ENCODE data around the gene MB. TPM values are rescaled to one million over a fixed set of nuclear protein-coding genes. Genes with fewer than 3 reads are reported as not detected.

Gene MB
- total and polyA plus RNA-seq, 2 experiments from 2014 or later = not detected

DNA sequence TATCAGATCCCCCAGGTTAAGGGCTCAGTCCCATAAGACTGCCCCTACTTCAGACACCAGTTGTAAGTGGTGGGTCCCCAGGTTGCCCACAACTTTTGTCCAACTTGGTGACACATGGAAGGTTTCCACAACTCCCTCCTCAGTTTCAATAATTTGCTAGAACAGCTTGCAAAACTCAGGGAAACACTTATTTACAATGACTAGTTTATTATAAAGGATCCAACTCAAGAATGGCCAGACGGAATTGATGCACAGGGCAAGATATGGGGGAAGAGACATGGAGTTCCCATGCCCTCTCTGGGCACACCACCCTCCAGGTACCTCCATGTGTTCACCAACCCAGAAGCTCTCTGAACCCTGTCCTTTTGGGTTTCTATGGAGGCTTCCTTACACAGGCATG, 36.7 kb upstream of the MB start:
- DNase-seq (ENCODE audit: low spot score) (no peak), ATAC-seq (no peak)
- Histone ChIP-seq H3K36me3 (ENCODE audit: insufficient read depth) (no peaks in the 10 kb centered on the region), H2AFZ (no peak overlapping the region), H3K9me2 (ENCODE audit: insufficient read depth) (0 out of 2 replicates have a peak, but pooled peaks cover 10% of the 10 kb centered on the region), H3K27me3 (ENCODE audit: insufficient read depth) (no peaks in the 10 kb centered on the region), H3K4me3 (no peak overlapping the region), H3K4me2 (no peak overlapping the region), H4K20me1 (replicated peaks; ENCODE audit: insufficient read depth) (no peaks in the 10 kb centered on the region), H3F3A (replicated peaks; ENCODE audit: low read depth) (no peaks in the 10 kb centered on the region), H3K27ac (ENCODE audit: low read depth) (no peak overlapping the region), H3K4me1 (ENCODE audit: insufficient read depth) (peaks cover 2% of the 10 kb centered on the region), H3K79me2 (replicated peaks; ENCODE audit: insufficient read depth) (no peaks in the 10 kb centered on the region)
- H3K9me3 Mint-ChIP-seq = peaks cover 31% of the 10 kb centered on the region
- peaks cover 17% of the 10 kb centered on the region for H3K36me3 Mint-ChIP-seq (ENCODE audit: low read depth)
- no peak overlapping the region for H3K27ac Mint-ChIP-seq
- H3K27me3 Mint-ChIP-seq (ENCODE audit: insufficient read depth, low read depth, poor library complexity) = peaks cover 4% of the 10 kb centered on the region
- H3K4me1 Mint-ChIP-seq = peaks cover 5% of the 10 kb centered on the region; the same call in 2 of the 3 replicates
- H3K4me3 Mint-ChIP-seq = no peak overlapping the region
- TF ChIP-seq ZNF331 (CRISPR knock-in tag; IDR thresholded peaks at IDR 0.05; ENCODE audit: low read depth) (no peak), ZNF114 (CRISPR knock-in tag; IDR thresholded peaks at IDR 0.05) (no peak), EZH2 (IDR thresholded peaks at IDR 0.05; ENCODE audit: low read depth, unreplicated experiment) (no peak), NANOG (IDR thresholded peaks at IDR 0.05; ENCODE audit: borderline replicate concordance) (no peak), JUNB (IDR thresholded peaks at IDR 0.05; ENCODE audit: unreplicated experiment) (no peak), POLR2AphosphoS5 (IDR thresholded peaks at IDR 0.05; ENCODE audit: low read depth) (no peak), CREB1 (CRISPR knock-in tag; IDR thresholded peaks at IDR 0.05; ENCODE audit: low read depth) (no peak), EZH2phosphoT487 (IDR thresholded peaks at IDR 0.05; ENCODE audit: unreplicated experiment) (no peak), STAT1 (IDR thresholded peaks at IDR 0.05; ENCODE audit: unreplicated experiment) (no peak)
- TF ChIP-seq, protein P1, sequence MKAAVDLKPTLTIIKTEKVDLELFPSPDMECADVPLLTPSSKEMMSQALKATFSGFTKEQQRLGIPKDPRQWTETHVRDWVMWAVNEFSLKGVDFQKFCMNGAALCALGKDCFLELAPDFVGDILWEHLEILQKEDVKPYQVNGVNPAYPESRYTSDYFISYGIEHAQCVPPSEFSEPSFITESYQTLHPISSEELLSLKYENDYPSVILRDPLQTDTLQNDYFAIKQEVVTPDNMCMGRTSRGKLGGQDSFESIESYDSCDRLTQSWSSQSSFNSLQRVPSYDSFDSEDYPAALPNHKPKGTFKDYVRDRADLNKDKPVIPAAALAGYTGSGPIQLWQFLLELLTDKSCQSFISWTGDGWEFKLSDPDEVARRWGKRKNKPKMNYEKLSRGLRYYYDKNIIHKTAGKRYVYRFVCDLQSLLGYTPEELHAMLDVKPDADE (IDR thresholded peaks at IDR 0.05) = no peak
- TF ChIP-seq, protein P2, sequence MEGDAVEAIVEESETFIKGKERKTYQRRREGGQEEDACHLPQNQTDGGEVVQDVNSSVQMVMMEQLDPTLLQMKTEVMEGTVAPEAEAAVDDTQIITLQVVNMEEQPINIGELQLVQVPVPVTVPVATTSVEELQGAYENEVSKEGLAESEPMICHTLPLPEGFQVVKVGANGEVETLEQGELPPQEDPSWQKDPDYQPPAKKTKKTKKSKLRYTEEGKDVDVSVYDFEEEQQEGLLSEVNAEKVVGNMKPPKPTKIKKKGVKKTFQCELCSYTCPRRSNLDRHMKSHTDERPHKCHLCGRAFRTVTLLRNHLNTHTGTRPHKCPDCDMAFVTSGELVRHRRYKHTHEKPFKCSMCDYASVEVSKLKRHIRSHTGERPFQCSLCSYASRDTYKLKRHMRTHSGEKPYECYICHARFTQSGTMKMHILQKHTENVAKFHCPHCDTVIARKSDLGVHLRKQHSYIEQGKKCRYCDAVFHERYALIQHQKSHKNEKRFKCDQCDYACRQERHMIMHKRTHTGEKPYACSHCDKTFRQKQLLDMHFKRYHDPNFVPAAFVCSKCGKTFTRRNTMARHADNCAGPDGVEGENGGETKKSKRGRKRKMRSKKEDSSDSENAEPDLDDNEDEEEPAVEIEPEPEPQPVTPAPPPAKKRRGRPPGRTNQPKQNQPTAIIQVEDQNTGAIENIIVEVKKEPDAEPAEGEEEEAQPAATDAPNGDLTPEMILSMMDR (conservative IDR thresholded peaks at IDR 0.05; ENCODE audit: low read depth in 2 of 2) = no peak
- TF ChIP-seq, protein P3, sequence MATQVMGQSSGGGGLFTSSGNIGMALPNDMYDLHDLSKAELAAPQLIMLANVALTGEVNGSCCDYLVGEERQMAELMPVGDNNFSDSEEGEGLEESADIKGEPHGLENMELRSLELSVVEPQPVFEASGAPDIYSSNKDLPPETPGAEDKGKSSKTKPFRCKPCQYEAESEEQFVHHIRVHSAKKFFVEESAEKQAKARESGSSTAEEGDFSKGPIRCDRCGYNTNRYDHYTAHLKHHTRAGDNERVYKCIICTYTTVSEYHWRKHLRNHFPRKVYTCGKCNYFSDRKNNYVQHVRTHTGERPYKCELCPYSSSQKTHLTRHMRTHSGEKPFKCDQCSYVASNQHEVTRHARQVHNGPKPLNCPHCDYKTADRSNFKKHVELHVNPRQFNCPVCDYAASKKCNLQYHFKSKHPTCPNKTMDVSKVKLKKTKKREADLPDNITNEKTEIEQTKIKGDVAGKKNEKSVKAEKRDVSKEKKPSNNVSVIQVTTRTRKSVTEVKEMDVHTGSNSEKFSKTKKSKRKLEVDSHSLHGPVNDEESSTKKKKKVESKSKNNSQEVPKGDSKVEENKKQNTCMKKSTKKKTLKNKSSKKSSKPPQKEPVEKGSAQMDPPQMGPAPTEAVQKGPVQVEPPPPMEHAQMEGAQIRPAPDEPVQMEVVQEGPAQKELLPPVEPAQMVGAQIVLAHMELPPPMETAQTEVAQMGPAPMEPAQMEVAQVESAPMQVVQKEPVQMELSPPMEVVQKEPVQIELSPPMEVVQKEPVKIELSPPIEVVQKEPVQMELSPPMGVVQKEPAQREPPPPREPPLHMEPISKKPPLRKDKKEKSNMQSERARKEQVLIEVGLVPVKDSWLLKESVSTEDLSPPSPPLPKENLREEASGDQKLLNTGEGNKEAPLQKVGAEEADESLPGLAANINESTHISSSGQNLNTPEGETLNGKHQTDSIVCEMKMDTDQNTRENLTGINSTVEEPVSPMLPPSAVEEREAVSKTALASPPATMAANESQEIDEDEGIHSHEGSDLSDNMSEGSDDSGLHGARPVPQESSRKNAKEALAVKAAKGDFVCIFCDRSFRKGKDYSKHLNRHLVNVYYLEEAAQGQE (IDR thresholded peaks at IDR 0.05; ENCODE audit: unreplicated experiment) = no peak
- TF ChIP-seq, protein P4, sequence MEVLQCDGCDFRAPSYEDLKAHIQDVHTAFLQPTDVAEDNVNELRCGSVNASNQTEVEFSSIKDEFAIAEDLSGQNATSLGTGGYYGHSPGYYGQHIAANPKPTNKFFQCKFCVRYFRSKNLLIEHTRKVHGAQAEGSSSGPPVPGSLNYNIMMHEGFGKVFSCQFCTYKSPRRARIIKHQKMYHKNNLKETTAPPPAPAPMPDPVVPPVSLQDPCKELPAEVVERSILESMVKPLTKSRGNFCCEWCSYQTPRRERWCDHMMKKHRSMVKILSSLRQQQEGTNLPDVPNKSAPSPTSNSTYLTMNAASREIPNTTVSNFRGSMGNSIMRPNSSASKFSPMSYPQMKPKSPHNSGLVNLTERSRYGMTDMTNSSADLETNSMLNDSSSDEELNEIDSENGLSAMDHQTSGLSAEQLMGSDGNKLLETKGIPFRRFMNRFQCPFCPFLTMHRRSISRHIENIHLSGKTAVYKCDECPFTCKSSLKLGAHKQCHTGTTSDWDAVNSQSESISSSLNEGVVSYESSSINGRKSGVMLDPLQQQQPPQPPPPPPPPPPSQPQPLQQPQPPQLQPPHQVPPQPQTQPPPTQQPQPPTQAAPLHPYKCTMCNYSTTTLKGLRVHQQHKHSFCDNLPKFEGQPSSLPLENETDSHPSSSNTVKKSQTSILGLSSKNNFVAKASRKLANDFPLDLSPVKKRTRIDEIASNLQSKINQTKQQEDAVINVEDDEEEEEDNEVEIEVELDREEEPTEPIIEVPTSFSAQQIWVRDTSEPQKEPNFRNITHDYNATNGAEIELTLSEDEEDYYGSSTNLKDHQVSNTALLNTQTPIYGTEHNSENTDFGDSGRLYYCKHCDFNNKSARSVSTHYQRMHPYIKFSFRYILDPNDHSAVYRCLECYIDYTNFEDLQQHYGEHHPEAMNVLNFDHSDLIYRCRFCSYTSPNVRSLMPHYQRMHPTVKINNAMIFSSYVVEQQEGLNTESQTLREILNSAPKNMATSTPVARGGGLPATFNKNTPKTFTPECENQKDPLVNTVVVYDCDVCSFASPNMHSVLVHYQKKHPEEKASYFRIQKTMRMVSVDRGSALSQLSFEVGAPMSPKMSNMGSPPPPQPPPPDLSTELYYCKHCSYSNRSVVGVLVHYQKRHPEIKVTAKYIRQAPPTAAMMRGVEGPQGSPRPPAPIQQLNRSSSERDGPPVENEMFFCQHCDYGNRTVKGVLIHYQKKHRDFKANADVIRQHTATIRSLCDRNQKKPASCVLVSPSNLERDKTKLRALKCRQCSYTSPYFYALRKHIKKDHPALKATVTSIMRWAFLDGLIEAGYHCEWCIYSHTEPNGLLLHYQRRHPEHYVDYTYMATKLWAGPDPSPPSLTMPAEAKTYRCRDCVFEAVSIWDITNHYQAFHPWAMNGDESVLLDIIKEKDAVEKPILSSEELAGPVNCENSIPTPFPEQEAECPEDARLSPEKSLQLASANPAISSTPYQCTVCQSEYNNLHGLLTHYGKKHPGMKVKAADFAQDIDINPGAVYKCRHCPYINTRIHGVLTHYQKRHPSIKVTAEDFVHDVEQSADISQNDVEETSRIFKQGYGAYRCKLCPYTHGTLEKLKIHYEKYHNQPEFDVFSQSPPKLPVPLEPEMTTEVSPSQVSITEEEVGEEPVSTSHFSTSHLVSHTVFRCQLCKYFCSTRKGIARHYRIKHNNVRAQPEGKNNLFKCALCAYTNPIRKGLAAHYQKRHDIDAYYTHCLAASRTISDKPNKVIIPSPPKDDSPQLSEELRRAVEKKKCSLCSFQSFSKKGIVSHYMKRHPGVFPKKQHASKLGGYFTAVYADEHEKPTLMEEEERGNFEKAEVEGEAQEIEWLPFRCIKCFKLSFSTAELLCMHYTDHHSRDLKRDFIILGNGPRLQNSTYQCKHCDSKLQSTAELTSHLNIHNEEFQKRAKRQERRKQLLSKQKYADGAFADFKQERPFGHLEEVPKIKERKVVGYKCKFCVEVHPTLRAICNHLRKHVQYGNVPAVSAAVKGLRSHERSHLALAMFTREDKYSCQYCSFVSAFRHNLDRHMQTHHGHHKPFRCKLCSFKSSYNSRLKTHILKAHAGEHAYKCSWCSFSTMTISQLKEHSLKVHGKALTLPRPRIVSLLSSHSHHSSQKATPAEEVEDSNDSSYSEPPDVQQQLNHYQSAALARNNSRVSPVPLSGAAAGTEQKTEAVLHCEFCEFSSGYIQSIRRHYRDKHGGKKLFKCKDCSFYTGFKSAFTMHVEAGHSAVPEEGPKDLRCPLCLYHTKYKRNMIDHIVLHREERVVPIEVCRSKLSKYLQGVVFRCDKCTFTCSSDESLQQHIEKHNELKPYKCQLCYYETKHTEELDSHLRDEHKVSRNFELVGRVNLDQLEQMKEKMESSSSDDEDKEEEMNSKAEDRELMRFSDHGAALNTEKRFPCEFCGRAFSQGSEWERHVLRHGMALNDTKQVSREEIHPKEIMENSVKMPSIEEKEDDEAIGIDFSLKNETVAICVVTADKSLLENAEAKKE (CRISPR knock-in tag; IDR thresholded peaks at IDR 0.05) = no peak
